HCT116 (cell line): ENCODE data around the gene TEDC2. TPM values are rescaled to one million over a fixed set of nuclear protein-coding genes. Genes with fewer than 3 reads are reported as not detected.

Source experiments
- ATAC-seq: fragments of 200-7000 bp; cut with Tn5 transposase; 2 replicates; pipeline ENCODE4 v1.9.1; 2020; ENCODE audit warnings: mild to moderate bottlenecking, moderate library complexity
- BruUV-seq: library from RNA; stranded (reverse); fragments of 400-500 nt; replicated peaks from 2 replicates; lab custom pipeline; 2021; lab: Mats Ljungman, UMichigan
- CTCF ChIA-PET: fragments of 300-600 bp; sonication (Branson Sonifier 250); formaldehyde crosslinking; loops from one replicate; lab custom pipeline; 2021; ENCODE audit warnings: antibody characterized with exemption; lab: Charles Lee
- POLR2A ChIA-PET: fragments of 300-600, 350-600 bp; sonication (Branson Sonifier 250); formaldehyde crosslinking; loops from one replicate; lab custom pipeline; 2021; ENCODE audit warnings: antibody characterized with exemption; lab: Charles Lee
- RAD21 ChIA-PET, 2 experiments: fragments of 300-600 bp; sonication (Branson Sonifier 250); formaldehyde crosslinking; loops; one replicate each; lab custom pipeline; 2023; ENCODE audit warnings: low total read pairs in 2 of 2; ENCODE audit not compliant: uncharacterized antibody in 2 of 2, unreplicated experiment in 2 of 2, low non-redundant PET in 1 of 2; lab: Charles Lee
- DNase-seq: peaks from one replicate; pipeline ENCODE4 v3.0.0-alpha.2; 2010; ENCODE audit warnings: low read depth, low spot score
- H2AFZ ChIP-seq: fragments of 200-600 bp; shearing (Covaris generic), sonication (generic); 2 replicates; pipeline ENCODE4 v1.6.1; 2017; ENCODE audit warnings: low read depth, mixed run types, mixed read lengths, antibody characterized with exemption, low read length; ENCODE audit not compliant: poor library complexity, severe bottlenecking
- H3K27ac ChIP-seq: 2 replicates; pipeline ENCODE4 v1.5.1; 2012; ENCODE audit warnings: low read depth, low read length
- H3K27me3 ChIP-seq: fragments of 200-600 bp; sonication (generic); 2 replicates; pipeline ENCODE4 v1.6.1; 2016; ENCODE audit warnings: mixed run types, low read length, mixed read lengths; ENCODE audit not compliant: insufficient read depth
- H3K36me3 ChIP-seq, 2 experiments: fragments of 200-500 bp in 1 of 2; fragments of 200-600 bp in 1 of 2; sonication (Bioruptor generic) in 1 of 2; sonication (generic) in 1 of 2; 2 replicates each; pipeline versions ENCODE4 v1.5.1 to v1.6.1; 2014 to 2016; ENCODE audit warnings: low read length in 2 of 2, inconsistent platforms in 1 of 2, mixed read lengths in 1 of 2, mixed run types in 1 of 2; ENCODE audit not compliant: insufficient read depth in 2 of 2, control insufficient read depth in 1 of 2
- H3K4me1 ChIP-seq, 2 experiments: fragments of 200-600 bp in 1 of 2; sonication (generic) in 1 of 2; 2 replicates each; pipeline versions ENCODE4 v1.5.1 to v1.6.1; 2012 to 2017; ENCODE audit warnings: low read length in 2 of 2, inconsistent platforms in 1 of 2, mild to moderate bottlenecking in 1 of 2, mixed read lengths in 1 of 2, mixed run types in 1 of 2, moderate library complexity in 1 of 2; ENCODE audit not compliant: insufficient read depth in 2 of 2, control insufficient read depth in 1 of 2
- H3K4me2 ChIP-seq: fragments of 200-600 bp; sonication (generic); 2 replicates; pipeline ENCODE4 v1.6.1; 2017; ENCODE audit warnings: mixed run types, low read length, mixed read lengths
- H3K4me3 ChIP-seq, 2 experiments: fragments of 200-600 bp in 1 of 2; sonication (generic) in 1 of 2; replicated peaks in 1 of 2; 2 replicates each; pipeline ENCODE4 v1.5.1; 2011 to 2016; ENCODE audit warnings: low read length in 2 of 2, control low read depth in 1 of 2, low read depth in 1 of 2, mild to moderate bottlenecking in 1 of 2, mixed read lengths in 1 of 2, mixed run types in 1 of 2
- H3K79me2 ChIP-seq: fragments of 200-600 bp; sonication (generic); 2 replicates; pipeline ENCODE4 v1.6.1; 2017; ENCODE audit warnings: mild to moderate bottlenecking, mixed run types, low read length, moderate library complexity, mixed read lengths; ENCODE audit not compliant: insufficient read depth
- H3K9ac ChIP-seq: fragments of 200-600 bp; sonication (generic); 2 replicates; pipeline ENCODE4 v1.6.1; 2016; ENCODE audit warnings: low read length, mixed read lengths
- H3K9me2 ChIP-seq: fragments of 200-600 bp; sonication (generic), shearing (Covaris generic); 2 replicates; pipeline ENCODE4 v1.6.1; 2017; ENCODE audit warnings: mixed run types, mild to moderate bottlenecking, moderate library complexity; ENCODE audit not compliant: insufficient read depth
- H3K9me3 ChIP-seq, 2 experiments: fragments of 200-500 bp in 1 of 2; fragments of 200-600 bp in 1 of 2; sonication (Bioruptor generic) in 1 of 2; sonication (generic) in 1 of 2; 2 replicates each; pipeline ENCODE4 v1.6.1; 2014 to 2017; ENCODE audit warnings: low read length in 2 of 2, mixed read lengths in 2 of 2, inconsistent platforms in 1 of 2, low read depth in 1 of 2, mild to moderate bottlenecking in 1 of 2, mixed run types in 1 of 2, moderate library complexity in 1 of 2; ENCODE audit not compliant: control insufficient read depth in 1 of 2, insufficient read depth in 1 of 2
- H4K20me1 ChIP-seq: fragments of 200-600 bp; sonication (generic), shearing (Covaris generic); 2 replicates; pipeline ENCODE4 v1.6.1; 2017; ENCODE audit warnings: mixed run types, mild to moderate bottlenecking, moderate library complexity; ENCODE audit not compliant: insufficient read depth
- CBX3 ChIP-seq: IDR thresholded peaks from 2 replicates; pipeline ENCODE4 v1.6.1; 2012; ENCODE audit warnings: low read depth
- CEBPB ChIP-seq: IDR thresholded peaks from 2 replicates; pipeline ENCODE4 v1.6.1; 2012; ENCODE audit warnings: low read depth
- ELF1 ChIP-seq: IDR thresholded peaks from 2 replicates; pipeline ENCODE4 v1.6.1; 2012; ENCODE audit warnings: low read depth, borderline replicate concordance
- EZH2 ChIP-seq: fragments of 200-600 bp; sonication (generic); IDR thresholded peaks from 2 replicates; pipeline ENCODE4 v1.6.1; 2017; ENCODE audit warnings: antibody characterized with exemption, mixed run types
- EZH2phosphoT487 ChIP-seq: fragments of 200-600 bp; IDR thresholded peaks from 2 replicates; pipeline ENCODE4 v1.6.1; 2018; ENCODE audit warnings: antibody characterized with exemption, borderline replicate concordance
- FOSL1 ChIP-seq: IDR thresholded peaks from 2 replicates; pipeline ENCODE4 v1.6.1; 2012; ENCODE audit warnings: low read depth
- JUND ChIP-seq: IDR thresholded peaks from 2 replicates; pipeline ENCODE4 v1.6.1; 2012
- POLR2A ChIP-seq: IDR thresholded peaks from 2 replicates; pipeline ENCODE4 v1.7.0; 2011; ENCODE audit warnings: borderline replicate concordance; ENCODE audit not compliant: insufficient read depth, insufficient read length; ENCODE audit errors: extremely low read depth
- POLR2AphosphoS5 ChIP-seq: IDR thresholded peaks from 2 replicates; pipeline ENCODE4 v1.6.1; 2011; ENCODE audit warnings: mild to moderate bottlenecking, low read depth, low read length, moderate library complexity
- RAD21 ChIP-seq: IDR thresholded peaks from 2 replicates; pipeline ENCODE4 v1.6.1; 2012; ENCODE audit warnings: low read depth, mild to moderate bottlenecking
- SIN3A ChIP-seq: IDR thresholded peaks from 2 replicates; pipeline ENCODE4 v1.6.1; 2012; ENCODE audit warnings: low read depth
- SP1 ChIP-seq: IDR thresholded peaks from 2 replicates; pipeline ENCODE4 v1.6.1; 2012; ENCODE audit warnings: low read depth
- SRF ChIP-seq: IDR thresholded peaks from 2 replicates; pipeline ENCODE4 v1.6.1; 2012; ENCODE audit warnings: low read depth
- TCF7L2 ChIP-seq: IDR thresholded peaks from 2 replicates; pipeline ENCODE4 v1.7.0; 2011; ENCODE audit warnings: borderline replicate concordance, inconsistent platforms; ENCODE audit not compliant: insufficient read depth, insufficient read length; ENCODE audit errors: extremely low read depth
- YY1 ChIP-seq: IDR thresholded peaks from 2 replicates; pipeline ENCODE4 v1.6.1; 2011; ENCODE audit warnings: low read length, low read depth, moderate library complexity, mild to moderate bottlenecking; ENCODE audit not compliant: insufficient replicate concordance; ENCODE audit errors: extremely low read depth
- intact Hi-C: fragments of 100-400 bp; cut with micrococcal nuclease; formaldehyde crosslinking; loops from 2 replicates; pipeline ENCODE4 v1.10.0; 2022
- total RNA-seq: library from RNA; stranded (reverse); gene quantifications from one replicate; pipeline ENCODE4 v1.2.1, GENCODE V29; 2021; ENCODE audit not compliant: unreplicated experiment
- TF ChIP-seq, protein P1 (sequence below), 3 experiments: fragments of 200-600 bp in 1 of 3; sonication (generic) in 1 of 3; IDR thresholded peaks in 2 of 3; conservative IDR thresholded peaks in 1 of 3; 2 replicates each; pipeline ENCODE4 v1.5.1; 2012 to 2017; ENCODE audit warnings: low read depth in 2 of 3, low read length in 2 of 3, antibody characterized with exemption in 1 of 3, borderline replicate concordance in 1 of 3, control low read depth in 1 of 3, mild to moderate bottlenecking in 1 of 3, mixed read lengths in 1 of 3, mixed run types in 1 of 3, moderate library complexity in 1 of 3; ENCODE audit not compliant: insufficient read depth in 1 of 3
- TF ChIP-seq, protein P2 (sequence below): IDR thresholded peaks from 2 replicates; pipeline ENCODE4 v1.6.1; 2012
- TF ChIP-seq, protein P3 (sequence below): IDR thresholded peaks from 2 replicates; pipeline ENCODE4 v1.6.1; 2012; ENCODE audit warnings: low read depth
- TF ChIP-seq, protein P4 (sequence below): IDR thresholded peaks from 2 replicates; pipeline ENCODE4 v1.6.1; 2011; ENCODE audit warnings: mild to moderate bottlenecking, low read length, moderate library complexity; ENCODE audit not compliant: insufficient replicate concordance; ENCODE audit errors: extremely low read depth
- TF ChIP-seq, protein P5 (sequence below): IDR thresholded peaks from 2 replicates; pipeline ENCODE4 v1.6.1; 2012

TEDC2 gene
- total RNA-seq, 1 experiment from 2014 or later, result 26.5 TPM

DNA sequence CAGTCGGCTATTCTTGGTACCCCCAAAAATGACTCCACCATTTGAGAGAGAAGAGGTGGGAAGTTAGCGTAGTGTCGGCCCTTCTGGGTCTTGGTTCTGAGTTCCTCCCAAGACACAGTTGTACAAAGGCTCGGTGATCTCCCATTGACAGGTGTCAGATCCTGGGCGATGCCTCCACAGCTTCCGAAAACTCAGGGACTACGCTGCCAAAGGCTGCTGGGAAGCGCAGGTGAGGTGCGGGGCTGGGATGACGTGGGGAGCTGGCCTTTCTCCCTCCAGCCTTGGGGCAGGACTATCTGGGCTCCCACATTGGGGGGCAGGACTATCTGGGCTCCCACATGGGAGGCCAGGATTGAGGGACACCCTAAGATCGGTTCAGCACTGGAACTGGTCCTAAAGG, 20.3 kb upstream of the TEDC2 start:
- 0 out of 2 replicates have a peak, but pooled peaks cover 3% of the 10 kb centered on the region for H4K20me1 ChIP-seq
- H3K36me3 ChIP-seq, result peaks cover 48 to 55% of the 10 kb centered on the region in 2 experiments
- ATAC-seq (no peak), DNase-seq (no peak)
- POLR2A ChIA-PET, result no interaction called here
- no TSS peak for BruUV-seq
- CTCF ChIA-PET, result no interaction called here
- RAD21 ChIA-PET, result no interaction called here
- peaks cover 41% of the 10 kb centered on the region for H3K79me2 ChIP-seq
- H3K4me3 ChIP-seq, result no peak overlapping the region
- H3K9me2 ChIP-seq, result no peaks in the 10 kb centered on the region
- H3K9ac ChIP-seq, result no peak overlapping the region
- H2AFZ ChIP-seq, result no peak overlapping the region
- no peak overlapping the region for H3K4me2 ChIP-seq
- H3K9me3 ChIP-seq, result no peaks in the 10 kb centered on the region
- no peaks in the 10 kb centered on the region for H3K27me3 ChIP-seq
- no peak overlapping the region for H3K27ac ChIP-seq
- no peak for TF ChIP-seq YY1
- no peak for TF ChIP-seq SP1
- no peak for TF ChIP-seq EZH2
- TF ChIP-seq, protein P1, sequence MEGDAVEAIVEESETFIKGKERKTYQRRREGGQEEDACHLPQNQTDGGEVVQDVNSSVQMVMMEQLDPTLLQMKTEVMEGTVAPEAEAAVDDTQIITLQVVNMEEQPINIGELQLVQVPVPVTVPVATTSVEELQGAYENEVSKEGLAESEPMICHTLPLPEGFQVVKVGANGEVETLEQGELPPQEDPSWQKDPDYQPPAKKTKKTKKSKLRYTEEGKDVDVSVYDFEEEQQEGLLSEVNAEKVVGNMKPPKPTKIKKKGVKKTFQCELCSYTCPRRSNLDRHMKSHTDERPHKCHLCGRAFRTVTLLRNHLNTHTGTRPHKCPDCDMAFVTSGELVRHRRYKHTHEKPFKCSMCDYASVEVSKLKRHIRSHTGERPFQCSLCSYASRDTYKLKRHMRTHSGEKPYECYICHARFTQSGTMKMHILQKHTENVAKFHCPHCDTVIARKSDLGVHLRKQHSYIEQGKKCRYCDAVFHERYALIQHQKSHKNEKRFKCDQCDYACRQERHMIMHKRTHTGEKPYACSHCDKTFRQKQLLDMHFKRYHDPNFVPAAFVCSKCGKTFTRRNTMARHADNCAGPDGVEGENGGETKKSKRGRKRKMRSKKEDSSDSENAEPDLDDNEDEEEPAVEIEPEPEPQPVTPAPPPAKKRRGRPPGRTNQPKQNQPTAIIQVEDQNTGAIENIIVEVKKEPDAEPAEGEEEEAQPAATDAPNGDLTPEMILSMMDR (IDR thresholded peaks at IDR 0.05 in 2 of 3, conservative IDR thresholded peaks at IDR 0.05 in 1 of 3; ENCODE audit: borderline replicate concordance in 1 of 3, insufficient read depth in 1 of 3, low read depth in 2 of 3, low read length in 2 of 3), result no peak
- no peak for TF ChIP-seq CEBPB
- TF ChIP-seq RAD21, result no peak
- no peak for TF ChIP-seq EZH2phosphoT487
- TF ChIP-seq ELF1, result no peak
- TF ChIP-seq, protein P2, sequence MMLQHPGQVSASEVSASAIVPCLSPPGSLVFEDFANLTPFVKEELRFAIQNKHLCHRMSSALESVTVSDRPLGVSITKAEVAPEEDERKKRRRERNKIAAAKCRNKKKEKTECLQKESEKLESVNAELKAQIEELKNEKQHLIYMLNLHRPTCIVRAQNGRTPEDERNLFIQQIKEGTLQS, result no peak
- TF ChIP-seq, protein P3, sequence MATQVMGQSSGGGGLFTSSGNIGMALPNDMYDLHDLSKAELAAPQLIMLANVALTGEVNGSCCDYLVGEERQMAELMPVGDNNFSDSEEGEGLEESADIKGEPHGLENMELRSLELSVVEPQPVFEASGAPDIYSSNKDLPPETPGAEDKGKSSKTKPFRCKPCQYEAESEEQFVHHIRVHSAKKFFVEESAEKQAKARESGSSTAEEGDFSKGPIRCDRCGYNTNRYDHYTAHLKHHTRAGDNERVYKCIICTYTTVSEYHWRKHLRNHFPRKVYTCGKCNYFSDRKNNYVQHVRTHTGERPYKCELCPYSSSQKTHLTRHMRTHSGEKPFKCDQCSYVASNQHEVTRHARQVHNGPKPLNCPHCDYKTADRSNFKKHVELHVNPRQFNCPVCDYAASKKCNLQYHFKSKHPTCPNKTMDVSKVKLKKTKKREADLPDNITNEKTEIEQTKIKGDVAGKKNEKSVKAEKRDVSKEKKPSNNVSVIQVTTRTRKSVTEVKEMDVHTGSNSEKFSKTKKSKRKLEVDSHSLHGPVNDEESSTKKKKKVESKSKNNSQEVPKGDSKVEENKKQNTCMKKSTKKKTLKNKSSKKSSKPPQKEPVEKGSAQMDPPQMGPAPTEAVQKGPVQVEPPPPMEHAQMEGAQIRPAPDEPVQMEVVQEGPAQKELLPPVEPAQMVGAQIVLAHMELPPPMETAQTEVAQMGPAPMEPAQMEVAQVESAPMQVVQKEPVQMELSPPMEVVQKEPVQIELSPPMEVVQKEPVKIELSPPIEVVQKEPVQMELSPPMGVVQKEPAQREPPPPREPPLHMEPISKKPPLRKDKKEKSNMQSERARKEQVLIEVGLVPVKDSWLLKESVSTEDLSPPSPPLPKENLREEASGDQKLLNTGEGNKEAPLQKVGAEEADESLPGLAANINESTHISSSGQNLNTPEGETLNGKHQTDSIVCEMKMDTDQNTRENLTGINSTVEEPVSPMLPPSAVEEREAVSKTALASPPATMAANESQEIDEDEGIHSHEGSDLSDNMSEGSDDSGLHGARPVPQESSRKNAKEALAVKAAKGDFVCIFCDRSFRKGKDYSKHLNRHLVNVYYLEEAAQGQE, result no peak
- no peak for TF ChIP-seq SRF
- no peak for TF ChIP-seq FOSL1
- TF ChIP-seq, protein P4, sequence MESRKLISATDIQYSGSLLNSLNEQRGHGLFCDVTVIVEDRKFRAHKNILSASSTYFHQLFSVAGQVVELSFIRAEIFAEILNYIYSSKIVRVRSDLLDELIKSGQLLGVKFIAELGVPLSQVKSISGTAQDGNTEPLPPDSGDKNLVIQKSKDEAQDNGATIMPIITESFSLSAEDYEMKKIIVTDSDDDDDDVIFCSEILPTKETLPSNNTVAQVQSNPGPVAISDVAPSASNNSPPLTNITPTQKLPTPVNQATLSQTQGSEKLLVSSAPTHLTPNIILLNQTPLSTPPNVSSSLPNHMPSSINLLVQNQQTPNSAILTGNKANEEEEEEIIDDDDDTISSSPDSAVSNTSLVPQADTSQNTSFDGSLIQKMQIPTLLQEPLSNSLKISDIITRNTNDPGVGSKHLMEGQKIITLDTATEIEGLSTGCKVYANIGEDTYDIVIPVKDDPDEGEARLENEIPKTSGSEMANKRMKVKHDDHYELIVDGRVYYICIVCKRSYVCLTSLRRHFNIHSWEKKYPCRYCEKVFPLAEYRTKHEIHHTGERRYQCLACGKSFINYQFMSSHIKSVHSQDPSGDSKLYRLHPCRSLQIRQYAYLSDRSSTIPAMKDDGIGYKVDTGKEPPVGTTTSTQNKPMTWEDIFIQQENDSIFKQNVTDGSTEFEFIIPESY, result no peak
- no peak for TF ChIP-seq CBX3
- TF ChIP-seq, protein P5, sequence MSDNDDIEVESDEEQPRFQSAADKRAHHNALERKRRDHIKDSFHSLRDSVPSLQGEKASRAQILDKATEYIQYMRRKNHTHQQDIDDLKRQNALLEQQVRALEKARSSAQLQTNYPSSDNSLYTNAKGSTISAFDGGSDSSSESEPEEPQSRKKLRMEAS, result no peak
- TF ChIP-seq POLR2AphosphoS5, result no peak
- no peak for TF ChIP-seq TCF7L2
- no peak for TF ChIP-seq JUND
- no peak for TF ChIP-seq POLR2A
- no peak for TF ChIP-seq SIN3A
- H3K4me1 ChIP-seq, result no peaks in the 10 kb centered on the region
- intact Hi-C loops, result no loop called here
